Epithelial cell of alveolus of lung (primary cell): Measurements from ENCODE around the gene PRPF18. TPM values are rescaled to one million over a fixed set of nuclear protein-coding genes. Genes with fewer than 3 reads are reported as not detected.

Source experiments
- total RNA-seq: library from RNA; depleted of rRNA; stranded (reverse); fragments of >200 nt; gene quantifications from 2 replicates; pipeline ENCODE4 v1.2.1, GENCODE V29; 2015

Gene PRPF18, protein sequence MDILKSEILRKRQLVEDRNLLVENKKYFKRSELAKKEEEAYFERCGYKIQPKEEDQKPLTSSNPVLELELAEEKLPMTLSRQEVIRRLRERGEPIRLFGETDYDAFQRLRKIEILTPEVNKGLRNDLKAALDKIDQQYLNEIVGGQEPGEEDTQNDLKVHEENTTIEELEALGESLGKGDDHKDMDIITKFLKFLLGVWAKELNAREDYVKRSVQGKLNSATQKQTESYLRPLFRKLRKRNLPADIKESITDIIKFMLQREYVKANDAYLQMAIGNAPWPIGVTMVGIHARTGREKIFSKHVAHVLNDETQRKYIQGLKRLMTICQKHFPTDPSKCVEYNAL
- 17.1 and 22.4 TPM in 2 replicates for total RNA-seq

GRCh38 chr10:13586676-13587355 is at the start of gene PRPF18:
TSS of gene PRPF18 (plus strand) at chr10:13586965. CDS start at chr10:13587087, 122 bp downstream.

Other genes with a start within 250 kb of the PRPF18 start
- gene SEPHS1, start 238.7 kb upstream of the PRPF18 start, total RNA-seq: 44.3 and 49.5 TPM in 2 replicates
- 3.2 and 4.4 TPM in 2 replicates for gene BEND7, start 58.0 kb upstream of the PRPF18 start, total RNA-seq